ENCODE measurements around the gene CADM2.

GRCh38 chr3:85259748-85260147 is 301.0 kb downstream of the CADM2 start:
- TF ChIP-seq MXI1 (conservative IDR thresholded peaks at IDR 0.05; ENCODE audit: poor library complexity, severe bottlenecking) = no peak
- no peak for TF ChIP-seq EZH2 (IDR thresholded peaks at IDR 0.05; ENCODE audit: borderline replicate concordance, insufficient read depth, low read length, poor library complexity, severe bottlenecking)
- TF ChIP-seq, protein P1, sequence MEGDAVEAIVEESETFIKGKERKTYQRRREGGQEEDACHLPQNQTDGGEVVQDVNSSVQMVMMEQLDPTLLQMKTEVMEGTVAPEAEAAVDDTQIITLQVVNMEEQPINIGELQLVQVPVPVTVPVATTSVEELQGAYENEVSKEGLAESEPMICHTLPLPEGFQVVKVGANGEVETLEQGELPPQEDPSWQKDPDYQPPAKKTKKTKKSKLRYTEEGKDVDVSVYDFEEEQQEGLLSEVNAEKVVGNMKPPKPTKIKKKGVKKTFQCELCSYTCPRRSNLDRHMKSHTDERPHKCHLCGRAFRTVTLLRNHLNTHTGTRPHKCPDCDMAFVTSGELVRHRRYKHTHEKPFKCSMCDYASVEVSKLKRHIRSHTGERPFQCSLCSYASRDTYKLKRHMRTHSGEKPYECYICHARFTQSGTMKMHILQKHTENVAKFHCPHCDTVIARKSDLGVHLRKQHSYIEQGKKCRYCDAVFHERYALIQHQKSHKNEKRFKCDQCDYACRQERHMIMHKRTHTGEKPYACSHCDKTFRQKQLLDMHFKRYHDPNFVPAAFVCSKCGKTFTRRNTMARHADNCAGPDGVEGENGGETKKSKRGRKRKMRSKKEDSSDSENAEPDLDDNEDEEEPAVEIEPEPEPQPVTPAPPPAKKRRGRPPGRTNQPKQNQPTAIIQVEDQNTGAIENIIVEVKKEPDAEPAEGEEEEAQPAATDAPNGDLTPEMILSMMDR (IDR thresholded peaks at IDR 0.05; ENCODE audit: poor library complexity, severe bottlenecking) = no peak
- TF ChIP-seq, protein P2, sequence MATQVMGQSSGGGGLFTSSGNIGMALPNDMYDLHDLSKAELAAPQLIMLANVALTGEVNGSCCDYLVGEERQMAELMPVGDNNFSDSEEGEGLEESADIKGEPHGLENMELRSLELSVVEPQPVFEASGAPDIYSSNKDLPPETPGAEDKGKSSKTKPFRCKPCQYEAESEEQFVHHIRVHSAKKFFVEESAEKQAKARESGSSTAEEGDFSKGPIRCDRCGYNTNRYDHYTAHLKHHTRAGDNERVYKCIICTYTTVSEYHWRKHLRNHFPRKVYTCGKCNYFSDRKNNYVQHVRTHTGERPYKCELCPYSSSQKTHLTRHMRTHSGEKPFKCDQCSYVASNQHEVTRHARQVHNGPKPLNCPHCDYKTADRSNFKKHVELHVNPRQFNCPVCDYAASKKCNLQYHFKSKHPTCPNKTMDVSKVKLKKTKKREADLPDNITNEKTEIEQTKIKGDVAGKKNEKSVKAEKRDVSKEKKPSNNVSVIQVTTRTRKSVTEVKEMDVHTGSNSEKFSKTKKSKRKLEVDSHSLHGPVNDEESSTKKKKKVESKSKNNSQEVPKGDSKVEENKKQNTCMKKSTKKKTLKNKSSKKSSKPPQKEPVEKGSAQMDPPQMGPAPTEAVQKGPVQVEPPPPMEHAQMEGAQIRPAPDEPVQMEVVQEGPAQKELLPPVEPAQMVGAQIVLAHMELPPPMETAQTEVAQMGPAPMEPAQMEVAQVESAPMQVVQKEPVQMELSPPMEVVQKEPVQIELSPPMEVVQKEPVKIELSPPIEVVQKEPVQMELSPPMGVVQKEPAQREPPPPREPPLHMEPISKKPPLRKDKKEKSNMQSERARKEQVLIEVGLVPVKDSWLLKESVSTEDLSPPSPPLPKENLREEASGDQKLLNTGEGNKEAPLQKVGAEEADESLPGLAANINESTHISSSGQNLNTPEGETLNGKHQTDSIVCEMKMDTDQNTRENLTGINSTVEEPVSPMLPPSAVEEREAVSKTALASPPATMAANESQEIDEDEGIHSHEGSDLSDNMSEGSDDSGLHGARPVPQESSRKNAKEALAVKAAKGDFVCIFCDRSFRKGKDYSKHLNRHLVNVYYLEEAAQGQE (IDR thresholded peaks at IDR 0.05; ENCODE audit: borderline replicate concordance) = no peak
- TF ChIP-seq EP300 (conservative IDR thresholded peaks at IDR 0.05; ENCODE audit: poor library complexity, severe bottlenecking) = no peak
- TF ChIP-seq POLR2AphosphoS5 (IDR thresholded peaks at IDR 0.05) = no peak
- no peak for TF ChIP-seq TAF1 (IDR thresholded peaks at IDR 0.05; ENCODE audit: low read depth)
- TF ChIP-seq RAD21 (conservative IDR thresholded peaks at IDR 0.05) = no peak
- TF ChIP-seq SMC3 (conservative IDR thresholded peaks at IDR 0.05; ENCODE audit: poor library complexity) = no peak

Measured in neural cell (in vitro differentiated cells).